Adrenal gland (tissue), 12 donors: ENCODE results near the gene TLE6. TPM values are rescaled to one million over a fixed set of nuclear protein-coding genes. Genes with fewer than 3 reads are reported as not detected.

Source experiments
- DNase-seq, 7 donors: peaks; one replicate each; pipeline ENCODE4 v3.0.0-alpha.2; 2019 to 2020
- H3K27ac ChIP-seq, 5 donors: fragments of 200-600 bp; sonication (generic) in 4 of 5; 1 replicate in 3 of 5; 2 replicates in 2 of 5; pipeline versions ENCODE4 v1.5.1 to v1.8.0; 2016 to 2020; ENCODE audit warnings: mild to moderate bottlenecking in 1 of 5
- H3K27me3 ChIP-seq: fragments of 200-600 bp; 2 replicates; pipeline ENCODE4 v1.8.0; 2021
- H3K36me3 ChIP-seq, 2 donors: fragments of 200-600 bp; replicated peaks in 1 of 2; 1 replicate in 1 of 2; 2 replicates in 1 of 2; pipeline versions ENCODE4 v1.5.1 to v1.8.0; 2018 to 2022
- H3K4me1 ChIP-seq, 2 donors: fragments of 200-600 bp; replicated peaks in 1 of 2; 1 replicate in 1 of 2; 2 replicates in 1 of 2; pipeline versions ENCODE4 v1.5.1 to v1.8.0; 2018 to 2021
- H3K4me3 ChIP-seq, 4 donors: fragments of 200-600 bp; sonication (generic) in 3 of 4; one replicate each; pipeline ENCODE4 v1.5.1; 2016 to 2018
- H3K9me3 ChIP-seq, 3 donors: fragments of 200-600 bp; sonication (generic) in 1 of 3; replicated peaks in 1 of 3; 1 replicate in 2 of 3; 2 replicates in 1 of 3; pipeline versions ENCODE4 v1.5.1 to v1.8.0; 2016 to 2021
- POLR2A ChIP-seq, 2 donors: fragments of 450-650 bp; IDR thresholded peaks; one replicate each; pipeline ENCODE4 v1.6.1; 2017; ENCODE audit warnings: antibody characterized with exemption in 2 of 2, mild to moderate bottlenecking in 2 of 2, moderate library complexity in 1 of 2
- WGBS, 4 donors: extraction: QIAGEN DNeasy Blood & Tissue Kit in 2 of 4; methylation state at CpG; one replicate each; pipeline versions ENCODE4 v1.1.5 to v1.1.7; 2013 to 2017; 5-methylcytosine and 5-hydroxymethylcytosine counted together
- intact Hi-C, 2 donors: fragments of 100-400 bp; cut with DNase I; formaldehyde crosslinking; loops; one replicate each; pipeline versions ENCODE4 v1.14.1 to v1.15.0; 2022 to 2023
- polyA plus RNA-seq, 3 donors: library from polyadenylated mRNA; stranded (reverse); fragments of 200-250 nt in 2 of 3; fragments of 350-450 nt in 1 of 3; fragmentation: Illumina TruSeq in 1 of 3; extraction: RNeasy Lipid Tissue Mini Kit (QIAGEN cat#74804) in 1 of 3; gene quantifications; one replicate each; pipeline ENCODE4 v1.2.3, GENCODE V29; 2013 to 2014
- total RNA-seq, 9 donors: library from RNA; depleted of rRNA in 4 of 9; stranded (reverse); fragments of >200 nt in 4 of 9; fragments of 120-200 nt in 1 of 9; fragmentation: NEBNext Ultra II Directional in 1 of 9; extraction: Animal tissue kit (Norgen Biotek cat#: 25700) in 1 of 9; gene quantifications; one replicate each; pipeline versions ENCODE4 v1.1.0 to v1.2.4, GENCODE V29; 2013 to 2023
- TF ChIP-seq, protein P1 (sequence below), 6 experiments: fragments of 450-650 bp in 4 of 6; fragments of 200-600 bp in 2 of 6; sonication (generic) in 1 of 6; IDR thresholded peaks; 1 replicate in 5 of 6; 2 replicates in 1 of 6; pipeline versions ENCODE4 v1.5.1 to v1.8.0; 2016 to 2021; ENCODE audit warnings: antibody characterized with exemption in 6 of 6, mild to moderate bottlenecking in 2 of 6, moderate library complexity in 1 of 6
- donor health status: healthy with polysubstance abuse.
- donor health status: Bipolar disorder and iron deficiency.
- donor health status: DM: yes; HTN: yes; CAD: no.
- donor health status: DM: no; HTN: no; CAD: no.
- donor health status: DM: no; HTN: no; CAD: no.
- donor health status: DM: yes; HTN: yes; CAD: no.

The TLE6 gene
- total and polyA plus RNA-seq, 12 donors = 0.48 to 13.9 (median 2.0) TPM

DNA sequence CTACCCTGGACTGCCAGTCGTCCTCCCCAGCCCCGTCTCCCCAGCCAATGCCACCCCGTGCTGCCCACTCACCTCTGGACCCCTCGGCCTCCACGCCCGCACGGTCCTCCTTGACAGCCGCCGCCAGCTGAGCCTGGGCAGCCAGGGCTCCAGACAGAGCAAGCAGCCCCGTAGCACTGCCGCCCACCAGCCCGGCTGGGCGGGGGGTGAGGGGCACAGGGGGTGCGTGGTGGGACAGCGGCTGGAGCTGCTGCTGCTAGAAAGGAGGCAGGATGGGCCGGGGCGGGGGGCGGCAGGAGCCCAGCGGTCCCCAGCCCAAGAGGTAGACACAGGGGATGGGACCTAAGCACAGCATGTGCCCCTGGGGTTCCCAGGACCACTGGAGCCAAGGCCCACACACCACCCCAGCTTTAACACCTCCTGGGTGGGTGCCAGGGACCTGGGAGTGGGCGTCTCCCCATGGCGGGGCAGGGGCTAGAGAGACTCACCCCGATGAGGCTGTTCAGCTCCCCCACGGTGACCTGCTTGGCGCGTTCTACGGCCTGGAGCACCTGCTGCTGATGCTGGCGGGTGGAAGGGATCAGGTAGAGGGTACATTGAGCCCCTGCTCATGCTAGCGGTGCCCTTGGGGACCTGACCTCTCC, 42.0 kb downstream of the TLE6 start:
- intact Hi-C loops = no loop called here
- Histone ChIP-seq H3K36me3 (no peaks in the 10 kb centered on the region), H3K4me3 (no peak overlapping the region), H3K27me3 (no peaks in the 10 kb centered on the region), H3K4me1 (no peaks in the 10 kb centered on the region), H3K9me3 (no peaks in the 10 kb centered on the region), H3K27ac (no peak overlapping the region)
- TF ChIP-seq, protein P1, sequence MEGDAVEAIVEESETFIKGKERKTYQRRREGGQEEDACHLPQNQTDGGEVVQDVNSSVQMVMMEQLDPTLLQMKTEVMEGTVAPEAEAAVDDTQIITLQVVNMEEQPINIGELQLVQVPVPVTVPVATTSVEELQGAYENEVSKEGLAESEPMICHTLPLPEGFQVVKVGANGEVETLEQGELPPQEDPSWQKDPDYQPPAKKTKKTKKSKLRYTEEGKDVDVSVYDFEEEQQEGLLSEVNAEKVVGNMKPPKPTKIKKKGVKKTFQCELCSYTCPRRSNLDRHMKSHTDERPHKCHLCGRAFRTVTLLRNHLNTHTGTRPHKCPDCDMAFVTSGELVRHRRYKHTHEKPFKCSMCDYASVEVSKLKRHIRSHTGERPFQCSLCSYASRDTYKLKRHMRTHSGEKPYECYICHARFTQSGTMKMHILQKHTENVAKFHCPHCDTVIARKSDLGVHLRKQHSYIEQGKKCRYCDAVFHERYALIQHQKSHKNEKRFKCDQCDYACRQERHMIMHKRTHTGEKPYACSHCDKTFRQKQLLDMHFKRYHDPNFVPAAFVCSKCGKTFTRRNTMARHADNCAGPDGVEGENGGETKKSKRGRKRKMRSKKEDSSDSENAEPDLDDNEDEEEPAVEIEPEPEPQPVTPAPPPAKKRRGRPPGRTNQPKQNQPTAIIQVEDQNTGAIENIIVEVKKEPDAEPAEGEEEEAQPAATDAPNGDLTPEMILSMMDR (IDR thresholded peaks at IDR 0.05) = no peak
- no peak for TF ChIP-seq POLR2A (IDR thresholded peaks at IDR 0.05)
- DNase-seq = no peak
- 88 to 95% (median 90%) methylated on average over 20 to 28 of the region's 28 CpGs for WGBS, 4 donors

DNA sequence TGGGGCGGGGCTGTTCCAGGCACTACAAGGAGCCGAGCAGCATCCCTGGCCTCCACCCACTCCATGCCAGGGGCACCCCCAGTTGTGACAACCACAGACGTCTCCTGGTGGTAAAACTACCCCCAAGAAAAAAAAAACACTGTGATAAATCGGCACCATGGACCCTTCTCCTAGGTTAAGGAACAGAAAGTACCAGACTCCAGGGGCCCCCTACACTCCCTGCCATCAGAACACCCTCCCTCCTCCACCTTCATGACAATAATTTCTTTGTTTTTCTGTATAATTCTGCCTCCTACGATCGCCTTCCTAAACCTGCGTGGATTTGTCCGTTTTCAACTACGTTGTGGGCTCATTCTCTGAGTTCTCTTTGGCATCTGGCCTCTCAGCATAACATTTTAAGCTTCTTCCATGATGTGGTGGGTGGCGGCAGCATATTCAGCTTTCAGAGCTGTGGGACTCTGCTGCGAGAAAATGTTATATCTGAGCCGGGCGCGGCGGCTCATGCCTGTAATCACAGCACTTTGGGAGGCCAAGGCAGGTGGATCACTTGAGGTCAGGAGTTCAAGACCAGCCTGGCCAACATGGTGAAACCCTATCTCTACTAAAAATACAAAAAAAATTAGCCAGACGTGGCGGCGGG, 43.1 kb downstream of the TLE6 start:
- WGBS, 4 donors = 82 to 86% (median 85%) methylated on average over 18 of the region's 18 CpGs

DNA sequence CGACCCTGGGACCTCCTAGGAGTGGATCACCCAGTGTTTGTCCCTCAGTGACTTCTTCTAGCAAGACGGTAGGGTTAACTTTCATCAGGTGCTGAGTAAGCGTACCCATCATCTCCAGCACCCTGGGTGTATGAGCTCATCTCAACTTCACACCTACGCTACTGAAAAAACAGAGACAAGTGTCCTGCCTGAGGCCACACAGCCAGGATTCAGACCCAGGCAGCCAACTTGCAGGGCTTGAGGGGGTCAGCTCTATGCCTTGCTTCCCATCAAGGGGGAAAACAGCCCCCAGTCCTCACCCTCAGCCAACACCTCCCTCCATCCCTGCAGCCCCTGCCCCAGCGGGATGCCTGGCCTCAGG, 47.1 kb downstream of the TLE6 start:
- Histone ChIP-seq H3K36me3 (no peaks in the 10 kb centered on the region), H3K4me3 (no peak overlapping the region), H3K27ac (no peak overlapping the region), H3K27me3 (no peaks in the 10 kb centered on the region), H3K9me3 (no peaks in the 10 kb centered on the region), H3K4me1 (peaks cover 1 to 2% of the 10 kb centered on the region in 2 donors)
- WGBS, 4 donors = 58 to 80% (median 68%) methylated on average over 3 to 5 of the region's 5 CpGs
- TF ChIP-seq, protein P1 (IDR thresholded peaks at IDR 0.05) = no peak
- TF ChIP-seq POLR2A (IDR thresholded peaks at IDR 0.05) = no peak
- intact Hi-C loops = no loop called here
- DNase-seq = no peak

More for the DNA sequence above, 43.1 kb downstream of the TLE6 start:
- DNase-seq = no peak
- TF ChIP-seq, protein P1 (IDR thresholded peaks at IDR 0.05) = no peak
- no peak for TF ChIP-seq POLR2A (IDR thresholded peaks at IDR 0.05)
- Histone ChIP-seq H3K36me3 (no peaks in the 10 kb centered on the region), H3K4me1 (no peaks in the 10 kb centered on the region), H3K4me3 (no peak overlapping the region), H3K27ac (no peak overlapping the region), H3K9me3 (no peaks in the 10 kb centered on the region), H3K27me3 (no peaks in the 10 kb centered on the region)
- intact Hi-C loops = no loop called here

DNA sequence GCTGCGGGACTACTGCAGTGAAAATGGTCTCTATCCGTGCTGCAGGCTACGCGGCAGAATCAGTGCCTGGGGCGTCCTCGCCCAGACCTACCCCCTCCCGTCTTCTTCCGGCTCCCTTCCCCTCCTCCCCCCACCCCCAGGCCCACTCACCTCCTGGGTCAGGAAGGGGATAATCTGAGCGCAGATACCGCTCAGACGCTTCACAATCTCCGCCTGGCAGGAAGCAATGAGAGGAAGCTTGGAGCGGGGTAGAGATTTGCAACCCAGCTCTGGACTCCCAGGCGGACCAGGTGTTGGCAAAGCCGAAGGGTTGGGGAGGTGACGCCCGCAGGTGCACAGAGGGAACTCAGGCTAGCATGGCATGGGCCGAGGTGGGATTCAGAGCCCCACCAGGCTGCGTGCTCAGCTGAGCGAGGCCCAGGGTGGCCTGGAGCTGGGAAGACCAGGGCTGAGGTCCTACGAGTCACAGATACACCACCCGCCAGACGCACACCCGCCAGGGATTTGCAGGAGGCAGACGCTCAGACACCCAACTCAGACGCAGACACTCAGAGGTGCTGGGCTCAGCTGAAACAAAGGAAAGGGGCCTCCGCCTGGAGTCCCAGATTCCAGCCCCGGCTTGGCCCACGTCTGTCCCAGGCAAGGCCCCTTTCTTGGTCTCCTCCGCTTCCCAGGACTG, 47.6 kb downstream of the TLE6 start:
- intact Hi-C loops = loop anchor here in 1 of 2 donors (5.0 kb wide), 1 partner anchor 38 kb away; no protein-coding TSS in a partner anchor
- TF ChIP-seq, protein P1 (IDR thresholded peaks at IDR 0.05) = no peak
- no peak for TF ChIP-seq POLR2A (IDR thresholded peaks at IDR 0.05)
- no peak for DNase-seq
- Histone ChIP-seq H3K4me1 (peaks cover 4% of the 10 kb centered on the region in 2 donors), H3K27ac (no peak overlapping the region), H3K4me3 (no peak overlapping the region), H3K9me3 (no peaks in the 10 kb centered on the region), H3K27me3 (no peaks in the 10 kb centered on the region), H3K36me3 (no peaks in the 10 kb centered on the region)
- 61 to 68% (median 63%) methylated on average over 9 to 30 of the region's 30 CpGs for WGBS, 4 donors
